Neural cell (in vitro differentiated cells): ENCODE measurements around the gene SLC41A3. TPM values are rescaled to one million over a fixed set of nuclear protein-coding genes. Genes with fewer than 3 reads are reported as not detected.

ENCODE experiments used
- H2AFZ ChIP-seq: fragments of 200-600, 300-800 bp; sonication (generic), shearing (Covaris generic); 2 replicates; pipeline ENCODE4 v1.6.0; 2014; ENCODE audit warnings: low read depth, mild to moderate bottlenecking, antibody characterized with exemption, low read length, moderate library complexity
- H3F3A ChIP-seq: fragments of 200-600 bp; shearing (Covaris generic); 2 replicates; pipeline ENCODE4 v1.6.1; 2016; ENCODE audit warnings: mild to moderate bottlenecking, moderate library complexity, mixed read lengths, antibody characterized with exemption, low read length; ENCODE audit not compliant: insufficient read depth, poor library complexity, severe bottlenecking
- H3K27ac ChIP-seq: fragments of 200-600, 300-800 bp; sonication (generic), shearing (Covaris generic); 2 replicates; pipeline ENCODE4 v1.5.1; 2014; ENCODE audit warnings: mild to moderate bottlenecking, low read length, moderate library complexity
- H3K27me3 ChIP-seq: fragments of 300-800, 200-600 bp; sonication (generic), shearing (Covaris generic); 2 replicates; pipeline ENCODE4 v1.6.0; 2014; ENCODE audit warnings: mild to moderate bottlenecking, low read depth, low read length, moderate library complexity; ENCODE audit not compliant: insufficient read depth
- H3K36me3 ChIP-seq: fragments of 300-800, 200-600 bp; sonication (generic), shearing (Covaris generic); 2 replicates; pipeline ENCODE4 v1.5.1; 2014; ENCODE audit warnings: mild to moderate bottlenecking, antibody characterized with exemption, low read length, moderate library complexity; ENCODE audit not compliant: insufficient read depth
- H3K4me2 ChIP-seq: fragments of 300-800, 200-600 bp; sonication (generic), shearing (Covaris generic); 2 replicates; pipeline ENCODE4 v1.6.0; 2014; ENCODE audit warnings: mild to moderate bottlenecking, low read length
- H3K4me3 ChIP-seq: fragments of 300-800, 200-600 bp; sonication (generic), shearing (Covaris generic); 2 replicates; pipeline ENCODE4 v1.5.1; 2014; ENCODE audit warnings: mild to moderate bottlenecking, low read length, moderate library complexity
- H3K79me2 ChIP-seq: fragments of 200-600 bp; shearing (Covaris generic); replicated peaks from 2 replicates; pipeline ENCODE4 v1.6.0; 2014; ENCODE audit warnings: mild to moderate bottlenecking, low read length, moderate library complexity; ENCODE audit not compliant: insufficient read depth
- H3K9ac ChIP-seq: fragments of 300-800, 200-600 bp; sonication (generic), shearing (Covaris generic); 2 replicates; pipeline ENCODE4 v1.6.1; 2016; ENCODE audit warnings: mild to moderate bottlenecking, low read length, mixed read lengths
- H3K9me2 ChIP-seq: fragments of 200-600 bp; shearing (Covaris generic); 2 replicates; pipeline ENCODE4 v1.6.1; 2016; ENCODE audit warnings: mild to moderate bottlenecking, low read length, mixed read lengths; ENCODE audit not compliant: insufficient read depth
- H3K9me3 ChIP-seq: fragments of 200-600, 300-800 bp; sonication (generic), shearing (Covaris generic); 2 replicates; pipeline ENCODE4 v1.6.1; 2016; ENCODE audit warnings: mild to moderate bottlenecking, mixed run types, low read length, moderate library complexity, mixed read lengths
- H4K20me1 ChIP-seq: fragments of 200-600 bp; shearing (Covaris generic); 2 replicates; pipeline ENCODE4 v1.6.1; 2016; ENCODE audit warnings: mild to moderate bottlenecking, mixed run types; ENCODE audit not compliant: insufficient read depth
- EP300 ChIP-seq: fragments of 450-650 bp; conservative IDR thresholded peaks from 2 replicates; pipeline ENCODE4 v1.6.1; 2014; ENCODE audit warnings: antibody characterized with exemption, mild to moderate bottlenecking, moderate library complexity; ENCODE audit not compliant: poor library complexity, severe bottlenecking
- EZH2 ChIP-seq: fragments of 200-600, 300-800 bp; shearing (Covaris generic), sonication (generic); IDR thresholded peaks from 2 replicates; pipeline ENCODE4 v1.6.1; 2014; ENCODE audit warnings: antibody characterized with exemption, low read length, borderline replicate concordance, mild to moderate bottlenecking; ENCODE audit not compliant: insufficient read depth, poor library complexity, severe bottlenecking
- MXI1 ChIP-seq: fragments of 450-650 bp; conservative IDR thresholded peaks from 2 replicates; pipeline ENCODE4 v1.6.1; 2014; ENCODE audit warnings: antibody characterized with exemption, mild to moderate bottlenecking; ENCODE audit not compliant: poor library complexity, severe bottlenecking
- POLR2AphosphoS5 ChIP-seq: IDR thresholded peaks from 2 replicates; pipeline ENCODE4 v1.6.1; 2012
- RAD21 ChIP-seq: fragments of 450-650 bp; conservative IDR thresholded peaks from 2 replicates; pipeline ENCODE4 v1.6.1; 2014; ENCODE audit warnings: antibody characterized with exemption, mild to moderate bottlenecking, moderate library complexity
- SMC3 ChIP-seq: fragments of 450-650 bp; conservative IDR thresholded peaks from 2 replicates; pipeline ENCODE4 v1.6.1; 2014; ENCODE audit warnings: antibody characterized with exemption, mild to moderate bottlenecking, moderate library complexity; ENCODE audit not compliant: poor library complexity
- TAF1 ChIP-seq: IDR thresholded peaks from 2 replicates; pipeline ENCODE4 v1.6.1; 2012; ENCODE audit warnings: low read depth
- polyA plus RNA-seq: library from polyadenylated mRNA; depleted of rRNA; stranded (reverse); fragments of >200 nt; gene quantifications from 2 replicates; pipeline ENCODE4 v1.2.3, GENCODE V29; 2014
- TF ChIP-seq, protein P1 (sequence below): fragments of 450-650 bp; IDR thresholded peaks from 2 replicates; pipeline ENCODE4 v1.5.1; 2014; ENCODE audit warnings: antibody characterized with exemption, mild to moderate bottlenecking, moderate library complexity; ENCODE audit not compliant: poor library complexity, severe bottlenecking
- TF ChIP-seq, protein P2 (sequence below): IDR thresholded peaks from 2 replicates; pipeline ENCODE4 v1.6.1; 2012; ENCODE audit warnings: borderline replicate concordance

Gene SLC41A3
- polyA plus RNA-seq, 1 donor from 2014 or later = 80.0 TPM

DNA sequence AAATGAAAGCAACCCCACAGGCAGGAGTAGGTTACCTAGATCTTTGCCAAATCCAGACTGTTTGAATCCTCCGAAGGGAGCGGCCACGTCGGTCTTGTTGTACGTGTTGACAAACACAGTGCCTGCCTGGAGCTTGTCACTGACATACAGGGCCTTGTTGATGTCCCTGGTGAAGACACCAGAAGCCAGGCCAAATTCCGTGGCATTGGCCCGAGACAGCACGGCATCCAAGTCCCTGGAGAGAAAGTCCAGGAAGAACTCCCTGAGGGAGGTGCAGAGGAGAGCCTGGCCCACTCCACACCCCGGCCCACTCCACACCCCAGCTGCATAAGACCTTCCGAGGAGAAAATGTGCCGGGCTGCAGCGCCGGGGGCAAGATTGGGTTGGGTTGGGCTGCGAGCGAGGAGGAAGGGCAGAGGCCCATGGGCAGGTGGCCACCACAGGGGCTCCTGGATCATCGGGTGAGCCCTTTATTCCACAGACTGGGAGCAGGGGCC, 21.8 kb upstream of the SLC41A3 start:
- no peaks in the 10 kb centered on the region for H3F3A ChIP-seq
- no peak overlapping the region for H3K9ac ChIP-seq
- no peak overlapping the region for H2AFZ ChIP-seq
- H3K27ac ChIP-seq = no peak overlapping the region
- no peak overlapping the region for H3K4me3 ChIP-seq
- no peaks in the 10 kb centered on the region for H3K9me3 ChIP-seq
- TF ChIP-seq POLR2AphosphoS5 = no peak
- no peak for TF ChIP-seq TAF1
- no peak for TF ChIP-seq SMC3
- TF ChIP-seq, protein P1, sequence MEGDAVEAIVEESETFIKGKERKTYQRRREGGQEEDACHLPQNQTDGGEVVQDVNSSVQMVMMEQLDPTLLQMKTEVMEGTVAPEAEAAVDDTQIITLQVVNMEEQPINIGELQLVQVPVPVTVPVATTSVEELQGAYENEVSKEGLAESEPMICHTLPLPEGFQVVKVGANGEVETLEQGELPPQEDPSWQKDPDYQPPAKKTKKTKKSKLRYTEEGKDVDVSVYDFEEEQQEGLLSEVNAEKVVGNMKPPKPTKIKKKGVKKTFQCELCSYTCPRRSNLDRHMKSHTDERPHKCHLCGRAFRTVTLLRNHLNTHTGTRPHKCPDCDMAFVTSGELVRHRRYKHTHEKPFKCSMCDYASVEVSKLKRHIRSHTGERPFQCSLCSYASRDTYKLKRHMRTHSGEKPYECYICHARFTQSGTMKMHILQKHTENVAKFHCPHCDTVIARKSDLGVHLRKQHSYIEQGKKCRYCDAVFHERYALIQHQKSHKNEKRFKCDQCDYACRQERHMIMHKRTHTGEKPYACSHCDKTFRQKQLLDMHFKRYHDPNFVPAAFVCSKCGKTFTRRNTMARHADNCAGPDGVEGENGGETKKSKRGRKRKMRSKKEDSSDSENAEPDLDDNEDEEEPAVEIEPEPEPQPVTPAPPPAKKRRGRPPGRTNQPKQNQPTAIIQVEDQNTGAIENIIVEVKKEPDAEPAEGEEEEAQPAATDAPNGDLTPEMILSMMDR = no peak
- TF ChIP-seq EP300 = no peak
- TF ChIP-seq RAD21 = no peak
- TF ChIP-seq, protein P2, sequence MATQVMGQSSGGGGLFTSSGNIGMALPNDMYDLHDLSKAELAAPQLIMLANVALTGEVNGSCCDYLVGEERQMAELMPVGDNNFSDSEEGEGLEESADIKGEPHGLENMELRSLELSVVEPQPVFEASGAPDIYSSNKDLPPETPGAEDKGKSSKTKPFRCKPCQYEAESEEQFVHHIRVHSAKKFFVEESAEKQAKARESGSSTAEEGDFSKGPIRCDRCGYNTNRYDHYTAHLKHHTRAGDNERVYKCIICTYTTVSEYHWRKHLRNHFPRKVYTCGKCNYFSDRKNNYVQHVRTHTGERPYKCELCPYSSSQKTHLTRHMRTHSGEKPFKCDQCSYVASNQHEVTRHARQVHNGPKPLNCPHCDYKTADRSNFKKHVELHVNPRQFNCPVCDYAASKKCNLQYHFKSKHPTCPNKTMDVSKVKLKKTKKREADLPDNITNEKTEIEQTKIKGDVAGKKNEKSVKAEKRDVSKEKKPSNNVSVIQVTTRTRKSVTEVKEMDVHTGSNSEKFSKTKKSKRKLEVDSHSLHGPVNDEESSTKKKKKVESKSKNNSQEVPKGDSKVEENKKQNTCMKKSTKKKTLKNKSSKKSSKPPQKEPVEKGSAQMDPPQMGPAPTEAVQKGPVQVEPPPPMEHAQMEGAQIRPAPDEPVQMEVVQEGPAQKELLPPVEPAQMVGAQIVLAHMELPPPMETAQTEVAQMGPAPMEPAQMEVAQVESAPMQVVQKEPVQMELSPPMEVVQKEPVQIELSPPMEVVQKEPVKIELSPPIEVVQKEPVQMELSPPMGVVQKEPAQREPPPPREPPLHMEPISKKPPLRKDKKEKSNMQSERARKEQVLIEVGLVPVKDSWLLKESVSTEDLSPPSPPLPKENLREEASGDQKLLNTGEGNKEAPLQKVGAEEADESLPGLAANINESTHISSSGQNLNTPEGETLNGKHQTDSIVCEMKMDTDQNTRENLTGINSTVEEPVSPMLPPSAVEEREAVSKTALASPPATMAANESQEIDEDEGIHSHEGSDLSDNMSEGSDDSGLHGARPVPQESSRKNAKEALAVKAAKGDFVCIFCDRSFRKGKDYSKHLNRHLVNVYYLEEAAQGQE = no peak
- no peak for TF ChIP-seq MXI1
- TF ChIP-seq EZH2 = no peak
- no peaks in the 10 kb centered on the region for H3K36me3 ChIP-seq
- no peaks in the 10 kb centered on the region for H4K20me1 ChIP-seq
- no peaks in the 10 kb centered on the region for H3K79me2 ChIP-seq
- H3K9me2 ChIP-seq = no peaks in the 10 kb centered on the region
- H3K4me2 ChIP-seq = no peak overlapping the region
- no peaks in the 10 kb centered on the region for H3K27me3 ChIP-seq

DNA sequence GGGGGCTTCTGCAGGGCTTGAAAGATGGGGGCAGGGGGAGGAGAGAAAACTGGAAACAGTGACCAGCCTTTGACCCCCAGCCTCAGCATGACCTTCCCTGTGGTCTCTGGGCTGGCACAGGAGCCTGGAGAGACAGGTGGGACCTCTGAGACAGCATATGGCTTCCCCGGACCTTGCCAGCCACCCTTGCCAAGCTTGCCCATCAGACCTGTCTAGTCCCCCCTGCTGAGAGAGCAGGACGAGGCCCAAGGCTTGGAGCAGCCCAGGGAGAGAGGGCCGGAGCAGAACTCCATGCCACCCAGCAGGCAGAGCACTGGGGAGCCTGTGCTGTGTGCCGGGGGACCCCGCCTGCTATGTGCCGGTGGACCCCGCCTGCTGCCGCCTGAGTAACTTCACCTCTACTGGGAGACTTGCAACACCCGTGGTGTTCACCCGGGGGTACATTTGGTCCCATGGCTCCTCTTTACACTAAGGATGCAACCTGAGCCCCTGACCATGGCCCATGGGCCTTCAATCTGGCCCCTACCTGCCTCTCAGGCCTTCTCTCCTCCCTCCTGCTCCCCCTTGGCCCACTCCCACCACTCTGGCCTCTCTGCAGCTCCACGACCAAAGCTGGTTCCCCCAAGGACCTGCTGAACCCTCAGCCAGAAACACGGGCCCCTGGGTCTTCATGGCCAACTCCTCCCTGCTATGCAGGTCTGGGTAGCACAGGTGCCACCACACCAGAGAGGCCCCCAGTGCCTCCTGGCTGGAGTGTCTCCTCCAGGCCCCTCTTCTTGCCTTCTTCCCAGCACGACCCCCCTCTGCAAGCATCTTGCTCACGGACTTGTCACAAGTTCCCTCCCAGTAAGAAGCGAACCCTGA, 21.1 kb upstream of the SLC41A3 start:
- Histone ChIP-seq H2AFZ (no peak overlapping the region), H3K79me2 (no peaks in the 10 kb centered on the region), H4K20me1 (no peaks in the 10 kb centered on the region), H3F3A (no peaks in the 10 kb centered on the region), H3K9me3 (no peaks in the 10 kb centered on the region), H3K27ac (no peak overlapping the region), H3K9ac (no peak overlapping the region), H3K27me3 (no peaks in the 10 kb centered on the region), H3K36me3 (no peaks in the 10 kb centered on the region), H3K4me3 (no peak overlapping the region), H3K9me2 (no peaks in the 10 kb centered on the region), H3K4me2 (no peak overlapping the region)
- TF ChIP-seq EP300 (no peak), POLR2AphosphoS5 (no peak), TAF1 (no peak), SMC3 (no peak), EZH2 (no peak), RAD21 (no peak), MXI1 (no peak)
- TF ChIP-seq, protein P1 = no peak
- TF ChIP-seq, protein P2 = no peak
